Prostate gland (tissue), 2 donors: ENCODE data around the gene PANK4.
"Not testable (repeated sequence)": the region's sequence is repeated elsewhere in the genome, so short reads cannot be mapped to it uniquely, and the experiment has no call there.

Source experiments
- POLR2A ChIP-seq: fragments of 450-650 bp; IDR thresholded peaks from one replicate; pipeline ENCODE4 v1.6.1; 2016; ENCODE audit warnings: antibody characterized with exemption, mild to moderate bottlenecking
- TF ChIP-seq, protein P1 (sequence below), 4 experiments: fragments of 200-600 bp in 2 of 4; fragments of 450-650 bp in 2 of 4; sonication (generic) in 2 of 4; IDR thresholded peaks; 1 replicate in 3 of 4; 2 replicates in 1 of 4; pipeline ENCODE4 v1.5.1; 2016 to 2019; ENCODE audit warnings: antibody characterized with exemption in 4 of 4, mild to moderate bottlenecking in 2 of 4, moderate library complexity in 2 of 4

DNA sequence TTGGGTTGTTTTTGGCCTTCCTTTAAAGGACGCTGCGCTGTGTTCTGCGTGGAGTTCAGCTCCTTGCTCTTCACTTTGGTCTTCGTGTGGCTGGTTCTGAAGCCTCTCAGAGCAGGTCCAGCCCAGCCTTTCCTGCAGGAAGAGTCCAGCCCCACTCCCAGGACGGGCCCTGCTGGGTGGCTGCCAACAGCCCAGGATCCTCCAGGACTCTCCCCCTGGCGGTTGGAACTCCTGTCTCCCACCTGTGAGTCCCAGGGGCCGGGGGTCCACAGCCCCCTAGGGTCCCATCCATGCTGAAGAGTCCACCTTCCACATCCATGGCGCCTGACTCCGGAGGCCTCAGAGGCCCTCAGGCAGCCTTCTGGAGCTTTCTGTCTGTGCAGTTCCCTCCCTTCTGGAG, 25.1 kb upstream of the PANK4 start:
- TF ChIP-seq, protein P1, sequence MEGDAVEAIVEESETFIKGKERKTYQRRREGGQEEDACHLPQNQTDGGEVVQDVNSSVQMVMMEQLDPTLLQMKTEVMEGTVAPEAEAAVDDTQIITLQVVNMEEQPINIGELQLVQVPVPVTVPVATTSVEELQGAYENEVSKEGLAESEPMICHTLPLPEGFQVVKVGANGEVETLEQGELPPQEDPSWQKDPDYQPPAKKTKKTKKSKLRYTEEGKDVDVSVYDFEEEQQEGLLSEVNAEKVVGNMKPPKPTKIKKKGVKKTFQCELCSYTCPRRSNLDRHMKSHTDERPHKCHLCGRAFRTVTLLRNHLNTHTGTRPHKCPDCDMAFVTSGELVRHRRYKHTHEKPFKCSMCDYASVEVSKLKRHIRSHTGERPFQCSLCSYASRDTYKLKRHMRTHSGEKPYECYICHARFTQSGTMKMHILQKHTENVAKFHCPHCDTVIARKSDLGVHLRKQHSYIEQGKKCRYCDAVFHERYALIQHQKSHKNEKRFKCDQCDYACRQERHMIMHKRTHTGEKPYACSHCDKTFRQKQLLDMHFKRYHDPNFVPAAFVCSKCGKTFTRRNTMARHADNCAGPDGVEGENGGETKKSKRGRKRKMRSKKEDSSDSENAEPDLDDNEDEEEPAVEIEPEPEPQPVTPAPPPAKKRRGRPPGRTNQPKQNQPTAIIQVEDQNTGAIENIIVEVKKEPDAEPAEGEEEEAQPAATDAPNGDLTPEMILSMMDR (IDR thresholded peaks at IDR 0.05) = not testable (repeated sequence)
- TF ChIP-seq POLR2A = not testable (repeated sequence)
